ENCODE results near the gene PLXNA4.

DNA sequence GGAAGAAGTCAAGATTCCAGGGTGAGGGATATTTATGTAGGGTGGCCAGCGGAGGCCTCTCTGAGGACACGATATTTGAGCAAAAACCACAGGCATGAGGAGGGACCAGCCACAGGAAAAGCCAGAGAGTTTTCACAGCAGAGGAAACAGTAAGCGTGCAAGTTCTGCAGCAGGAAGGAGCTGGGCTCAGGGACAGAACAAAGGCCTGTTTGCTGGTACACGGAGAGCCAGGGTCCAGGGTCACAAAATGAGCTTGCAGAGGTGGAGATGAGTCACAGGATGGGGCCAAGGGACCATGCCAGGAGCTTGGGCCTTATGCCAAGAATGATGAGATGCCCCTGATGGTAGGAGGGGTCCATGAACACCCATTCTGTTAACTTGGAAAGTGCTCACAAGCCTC lies 283.5 kb downstream of the PLXNA4 start:
- no peak for TF ChIP-seq EZH2phosphoT487 (IDR thresholded peaks at IDR 0.05; ENCODE audit: insufficient read depth, low read depth)
- no peak for TF ChIP-seq EZH2 (IDR thresholded peaks at IDR 0.05; ENCODE audit: insufficient read depth, poor library complexity, severe bottlenecking)

All from GM23248 (cell line).